MM.1S (cell line): Measurements from ENCODE around the gene DNLZ.

Experiments used
- CTCF ChIP-seq: fragments of 300-600 bp; sonication (generic); IDR thresholded peaks from 2 replicates; pipeline ENCODE4 v1.5.1; 2016; ENCODE audit warnings: antibody characterized with exemption, low read length, mixed read lengths
- EZH2 ChIP-seq: fragments of 300-600 bp; sonication (generic); optimal IDR thresholded peaks from 2 replicates; pipeline ENCODE3; 2017; ENCODE audit warnings: low read depth, mild to moderate bottlenecking, antibody characterized with exemption, low read length, mixed read lengths

DNA sequence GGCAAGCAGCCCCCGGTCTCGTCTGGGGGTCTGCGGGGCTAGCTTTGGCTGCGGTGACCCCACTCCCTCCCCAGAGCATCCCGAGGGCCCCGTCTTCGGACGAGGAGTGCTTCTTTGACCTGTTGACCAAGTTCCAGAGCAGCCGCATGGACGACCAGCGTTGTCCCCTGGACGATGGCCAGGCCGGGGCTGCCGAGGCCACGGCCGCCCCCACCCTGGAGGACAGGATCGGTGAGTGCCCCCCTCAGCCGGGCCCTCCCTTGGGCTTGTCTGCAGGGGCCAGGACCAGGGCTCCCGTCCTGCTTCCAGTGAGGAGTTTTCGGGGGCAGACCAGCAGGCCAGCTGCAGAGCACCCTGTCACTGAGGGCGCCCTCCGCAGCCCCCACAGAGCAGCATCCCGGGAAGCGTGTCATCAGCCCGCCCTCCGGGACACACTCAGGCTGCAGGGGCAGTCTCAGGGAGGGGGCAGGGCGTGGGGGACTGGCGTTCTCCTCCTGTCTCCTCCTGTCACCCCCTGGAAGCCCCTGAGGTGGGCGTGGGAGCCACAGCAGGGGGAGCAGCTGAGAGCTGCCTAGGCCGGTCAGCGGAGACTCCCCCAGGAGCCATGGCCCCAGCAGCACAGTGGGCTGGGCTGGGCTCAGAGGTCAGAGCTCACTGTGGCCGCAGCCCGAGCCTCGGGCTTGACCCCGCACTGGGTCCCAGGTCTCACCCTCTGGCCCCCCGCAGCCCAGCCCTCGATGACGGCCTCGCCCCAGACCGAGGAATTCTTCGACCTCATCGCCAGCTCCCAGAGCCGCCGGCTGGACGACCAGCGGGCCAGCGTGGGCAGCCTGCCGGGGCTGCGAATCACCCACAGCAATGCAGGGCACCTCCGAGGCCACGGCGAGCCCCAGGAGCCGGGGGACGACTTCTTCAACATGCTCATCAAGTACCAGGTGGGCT, 7.7 kb downstream of the DNLZ start:
- no peak for TF ChIP-seq CTCF
- TF ChIP-seq EZH2 = no peak
